ENCODE results near the gene CYP27B1. TPM values are rescaled to one million over a fixed set of nuclear protein-coding genes. Genes with fewer than 3 reads are reported as not detected.

The CYP27B1 gene
- total RNA-seq, 1 donor from 2014 or later, result 5.2 TPM

DNA sequence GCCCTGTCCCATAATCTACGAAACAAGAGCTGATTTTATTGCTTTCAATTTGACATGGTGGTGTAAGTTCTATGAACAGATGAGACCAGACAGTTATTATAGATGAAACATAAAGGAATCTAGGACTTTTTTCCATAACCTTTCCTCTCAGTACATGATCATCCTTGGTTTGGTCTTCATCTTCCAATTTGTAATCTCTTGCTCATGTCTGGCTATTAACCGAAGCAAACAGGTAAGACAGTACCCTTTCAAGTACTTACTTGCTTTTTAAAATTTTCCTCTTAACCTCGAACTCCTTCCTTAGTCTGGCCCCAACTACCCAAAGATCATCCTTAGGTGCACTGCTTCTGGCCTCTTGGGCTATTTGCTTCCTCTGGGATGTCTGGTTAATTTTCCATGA lies 20.9 kb downstream of the CYP27B1 start:
- peaks cover 11% of the 10 kb centered on the region for H3K27me3 ChIP-seq (ENCODE audit: control insufficient read depth, insufficient read depth, low read length)
- TF ChIP-seq, protein P1, sequence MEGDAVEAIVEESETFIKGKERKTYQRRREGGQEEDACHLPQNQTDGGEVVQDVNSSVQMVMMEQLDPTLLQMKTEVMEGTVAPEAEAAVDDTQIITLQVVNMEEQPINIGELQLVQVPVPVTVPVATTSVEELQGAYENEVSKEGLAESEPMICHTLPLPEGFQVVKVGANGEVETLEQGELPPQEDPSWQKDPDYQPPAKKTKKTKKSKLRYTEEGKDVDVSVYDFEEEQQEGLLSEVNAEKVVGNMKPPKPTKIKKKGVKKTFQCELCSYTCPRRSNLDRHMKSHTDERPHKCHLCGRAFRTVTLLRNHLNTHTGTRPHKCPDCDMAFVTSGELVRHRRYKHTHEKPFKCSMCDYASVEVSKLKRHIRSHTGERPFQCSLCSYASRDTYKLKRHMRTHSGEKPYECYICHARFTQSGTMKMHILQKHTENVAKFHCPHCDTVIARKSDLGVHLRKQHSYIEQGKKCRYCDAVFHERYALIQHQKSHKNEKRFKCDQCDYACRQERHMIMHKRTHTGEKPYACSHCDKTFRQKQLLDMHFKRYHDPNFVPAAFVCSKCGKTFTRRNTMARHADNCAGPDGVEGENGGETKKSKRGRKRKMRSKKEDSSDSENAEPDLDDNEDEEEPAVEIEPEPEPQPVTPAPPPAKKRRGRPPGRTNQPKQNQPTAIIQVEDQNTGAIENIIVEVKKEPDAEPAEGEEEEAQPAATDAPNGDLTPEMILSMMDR (IDR thresholded peaks at IDR 0.05; ENCODE audit: insufficient read depth, low read length, poor library complexity, severe bottlenecking), result no peak
- no peak for DNase-seq (ENCODE audit: low read depth)
- no peak overlapping the region for H3K4me3 ChIP-seq (ENCODE audit: low read depth, low read length)
- H3K36me3 ChIP-seq (ENCODE audit: control insufficient read depth, insufficient read depth, low read length), result peaks cover 2% of the 10 kb centered on the region

DNA sequence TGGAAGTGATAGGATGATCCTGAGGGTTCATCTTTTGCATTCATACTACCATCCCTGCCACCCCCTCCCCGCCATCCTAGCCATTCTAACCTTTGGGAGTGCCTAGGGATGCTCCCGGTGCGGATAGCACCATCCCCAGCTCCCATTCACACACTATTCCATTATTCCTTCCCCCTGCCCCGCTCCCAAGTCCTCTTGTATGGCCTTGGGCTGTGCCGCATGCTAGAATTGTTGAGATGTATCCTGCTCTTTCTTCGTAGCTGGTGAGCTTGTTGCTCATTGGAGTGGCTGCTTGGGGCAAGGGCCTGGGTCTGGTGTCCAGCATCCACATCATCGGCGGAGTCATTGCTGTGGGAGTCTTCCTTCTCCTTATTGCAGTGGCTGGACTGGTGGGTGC lies 21.4 kb downstream of the CYP27B1 start:
- Histone ChIP-seq H3K36me3 (ENCODE audit: control insufficient read depth, insufficient read depth, low read length) (peaks cover 2% of the 10 kb centered on the region), H3K27me3 (ENCODE audit: control insufficient read depth, insufficient read depth, low read length) (peaks cover 16% of the 10 kb centered on the region), H3K4me3 (ENCODE audit: low read depth, low read length) (peak overlapping the region; percentile 86)
- TF ChIP-seq, protein P1 (IDR thresholded peaks at IDR 0.05; ENCODE audit: insufficient read depth, low read length, poor library complexity, severe bottlenecking), result no peak
- DNase-seq (ENCODE audit: low read depth), result no peak

- Histone ChIP-seq H3K4me3 (ENCODE audit: low read depth, low read length) (peak within 1 kb of the TSS; percentile 86), H3K36me3 (ENCODE audit: control insufficient read depth, insufficient read depth, low read length) (peaks cover 2% of the 10 kb centered on the region), H3K27me3 (ENCODE audit: control insufficient read depth, insufficient read depth, low read length) (peaks cover 22% of the 10 kb centered on the region)
- TF ChIP-seq, protein P1 (IDR thresholded peaks at IDR 0.05; ENCODE audit: insufficient read depth, low read length, poor library complexity, severe bottlenecking), result no peak
- peak; percentile 95 for DNase-seq (ENCODE audit: low read depth)
These were observed 21.9 kb downstream of the CYP27B1 start, which contains the start of gene TSPAN31 for GRCh38 chr12:57744777-57745484. TSS of gene TSPAN31 (plus strand) at chr12:57745039. CDS start at chr12:57745155, 116 bp downstream.

GRCh38 chr12:57744194-57744776 lies 22.6 kb downstream of the CYP27B1 start:
- peaks cover 28% of the 10 kb centered on the region for H3K27me3 ChIP-seq (ENCODE audit: control insufficient read depth, insufficient read depth, low read length)
- TF ChIP-seq, protein P1 (IDR thresholded peaks at IDR 0.05; ENCODE audit: insufficient read depth, low read length, poor library complexity, severe bottlenecking), result no peak
- H3K36me3 ChIP-seq (ENCODE audit: control insufficient read depth, insufficient read depth, low read length), result peaks cover 2% of the 10 kb centered on the region
- no peak for DNase-seq (ENCODE audit: low read depth)
- peak overlapping the region; percentile 86 for H3K4me3 ChIP-seq (ENCODE audit: low read depth, low read length)

- Histone ChIP-seq H3K36me3 (ENCODE audit: control insufficient read depth, insufficient read depth, low read length) (peaks cover 1% of the 10 kb centered on the region), H3K4me3 (ENCODE audit: low read depth, low read length) (no peak overlapping the region), H3K27me3 (ENCODE audit: control insufficient read depth, insufficient read depth, low read length) (peaks cover 33% of the 10 kb centered on the region)
- TF ChIP-seq, protein P1 (IDR thresholded peaks at IDR 0.05; ENCODE audit: insufficient read depth, low read length, poor library complexity, severe bottlenecking), result no peak
- no peak for DNase-seq (ENCODE audit: low read depth)
These were observed 23.1 kb downstream of the CYP27B1 start for GRCh38 chr12:57743769-57744168.

Measured in kidney epithelial cell (primary cell).